Rectal smooth muscle tissue (tissue), 1 donor: ENCODE results near the gene NDST1.
A peak's percentile ranks its signal among the peaks of the same experiment; 100 is the strongest.

Experiments
- H3K27ac ChIP-seq: one replicate; pipeline ENCODE4 v1.7.0; 2013; ENCODE audit warnings: low read depth, low read length, inconsistent platforms
- H3K27me3 ChIP-seq: one replicate; pipeline ENCODE4 v1.7.0; 2013; ENCODE audit warnings: low read length; ENCODE audit not compliant: control insufficient read depth, insufficient read depth
- H3K36me3 ChIP-seq: one replicate; pipeline ENCODE4 v1.7.0; 2013; ENCODE audit warnings: low read length; ENCODE audit not compliant: control insufficient read depth, insufficient read depth
- H3K4me1 ChIP-seq: one replicate; pipeline ENCODE4 v1.7.0; 2013; ENCODE audit warnings: low read length; ENCODE audit not compliant: control insufficient read depth, insufficient read depth
- H3K4me3 ChIP-seq: one replicate; pipeline ENCODE4 v1.7.0; 2013; ENCODE audit warnings: low read length
- H3K9ac ChIP-seq: one replicate; pipeline ENCODE4 v1.7.0; 2013; ENCODE audit warnings: low read length

The NDST1 gene

DNA sequence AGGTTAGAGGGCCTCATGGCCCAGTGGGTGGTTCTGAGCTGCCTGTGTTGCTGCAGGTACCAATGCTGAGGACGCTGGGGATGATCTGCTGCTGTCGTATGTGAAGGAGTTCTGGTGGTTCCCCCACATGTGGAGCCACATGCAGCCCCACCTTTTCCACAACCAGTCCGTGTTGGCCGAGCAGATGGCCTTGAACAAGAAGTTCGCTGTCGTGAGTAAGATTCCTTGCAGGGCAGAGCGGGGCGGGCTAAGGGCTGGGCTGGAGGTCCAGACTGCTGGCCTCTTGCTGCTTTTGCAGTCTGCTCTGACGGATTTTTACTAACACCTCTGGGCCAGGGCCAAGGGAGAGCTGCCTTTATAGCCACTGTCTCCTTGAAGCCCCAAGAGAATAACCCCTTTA is 26.9 kb downstream of the NDST1 start:
- H3K27ac ChIP-seq = no peak overlapping the region
- peaks cover 27% of the 10 kb centered on the region for H3K36me3 ChIP-seq
- no peak overlapping the region for H3K4me3 ChIP-seq
- no peaks in the 10 kb centered on the region for H3K4me1 ChIP-seq
- H3K9ac ChIP-seq = no peak overlapping the region
- no peaks in the 10 kb centered on the region for H3K27me3 ChIP-seq

DNA sequence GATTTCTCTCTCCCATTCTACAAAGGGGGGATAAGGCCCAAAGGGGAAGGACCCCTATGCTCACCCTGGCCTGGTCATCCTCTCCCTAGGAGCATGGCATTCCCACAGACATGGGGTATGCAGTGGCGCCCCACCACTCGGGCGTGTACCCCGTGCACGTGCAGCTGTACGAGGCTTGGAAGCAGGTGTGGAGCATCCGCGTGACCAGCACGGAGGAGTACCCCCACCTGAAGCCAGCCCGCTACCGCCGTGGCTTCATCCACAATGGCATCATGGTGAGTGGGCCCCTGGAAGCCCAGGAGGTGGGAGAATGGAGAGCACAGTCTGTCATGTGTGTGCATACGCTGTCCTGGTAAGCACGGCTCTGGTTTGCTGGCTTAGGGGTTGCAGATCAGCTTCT is 27.7 kb downstream of the NDST1 start:
- H3K4me3 ChIP-seq = no peak overlapping the region
- H3K9ac ChIP-seq = no peak overlapping the region
- no peaks in the 10 kb centered on the region for H3K27me3 ChIP-seq
- H3K4me1 ChIP-seq = peaks cover 6% of the 10 kb centered on the region
- H3K27ac ChIP-seq = no peak overlapping the region
- H3K36me3 ChIP-seq = peaks cover 35% of the 10 kb centered on the region

DNA sequence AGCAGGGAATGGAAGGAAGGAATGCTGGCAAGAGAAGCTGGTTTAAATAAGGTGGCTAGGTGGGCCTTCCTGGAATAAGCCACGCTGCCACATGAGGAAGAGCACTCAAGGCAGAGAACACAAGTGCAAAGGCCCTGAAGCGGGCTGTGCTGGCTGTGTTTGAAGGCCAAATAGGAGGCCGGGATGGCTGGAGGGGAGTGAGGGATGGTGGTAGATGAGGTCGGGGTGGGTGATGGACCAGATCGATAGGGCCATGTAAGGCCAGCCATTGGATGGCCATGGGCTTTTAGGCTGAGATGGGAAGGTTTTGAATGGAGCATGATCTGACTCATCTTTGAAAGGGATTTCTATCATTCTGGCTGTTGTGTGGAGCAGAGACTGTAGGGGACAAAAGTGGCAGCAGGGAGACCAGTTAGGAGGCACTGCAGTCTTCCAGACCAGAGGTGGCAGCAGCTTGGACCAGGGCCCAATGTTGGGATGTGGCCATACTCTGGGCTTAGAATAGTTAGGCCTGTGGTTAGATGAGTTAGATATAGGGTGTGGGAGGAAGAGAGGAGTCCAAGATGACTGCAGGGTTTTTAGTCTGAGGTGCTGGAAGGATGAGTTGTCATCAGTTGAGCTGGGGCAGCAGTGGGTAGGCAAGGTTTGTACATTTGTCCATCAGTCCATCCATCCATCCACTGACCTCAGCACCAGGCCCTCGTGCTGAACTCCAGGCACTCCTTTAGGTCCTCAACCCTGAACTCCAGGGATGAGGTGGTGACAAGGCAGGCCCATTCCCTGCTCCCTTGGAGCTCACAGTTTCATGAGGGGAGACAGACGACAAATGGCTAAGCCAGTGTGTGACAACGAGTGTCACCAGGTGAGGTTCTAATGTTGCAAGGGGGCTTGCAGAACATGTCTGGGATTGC is 30.3 kb downstream of the NDST1 start:
- H3K27ac ChIP-seq = no peak overlapping the region
- H3K9ac ChIP-seq = no peak overlapping the region
- peaks cover 43% of the 10 kb centered on the region for H3K36me3 ChIP-seq

DNA sequence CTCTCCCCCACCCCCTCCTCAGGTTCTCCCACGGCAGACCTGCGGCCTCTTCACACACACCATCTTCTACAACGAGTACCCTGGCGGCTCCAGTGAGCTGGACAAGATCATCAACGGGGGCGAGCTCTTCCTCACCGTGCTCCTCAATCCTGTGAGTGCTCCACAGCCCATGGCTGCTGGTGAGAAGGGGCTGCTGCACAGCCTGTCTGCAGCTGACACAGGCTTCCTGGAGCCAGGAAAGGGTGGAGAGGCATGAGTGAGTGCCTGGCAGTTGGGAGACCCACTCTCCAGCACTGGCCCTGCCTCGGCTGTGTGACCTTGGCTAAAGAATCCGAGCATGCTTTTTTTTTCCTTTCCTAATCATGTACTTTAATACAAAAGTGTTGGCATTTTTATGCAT is 31.3 kb downstream of the NDST1 start:
- no peaks in the 10 kb centered on the region for H3K27me3 ChIP-seq
- peaks cover 44% of the 10 kb centered on the region for H3K36me3 ChIP-seq
- no peak overlapping the region for H3K27ac ChIP-seq
- no peak overlapping the region for H3K4me3 ChIP-seq
- H3K4me1 ChIP-seq = peaks cover 14% of the 10 kb centered on the region
- no peak overlapping the region for H3K9ac ChIP-seq

More for the DNA sequence above, 30.3 kb downstream of the NDST1 start:
- H3K4me1 ChIP-seq = peaks cover 14% of the 10 kb centered on the region
- no peaks in the 10 kb centered on the region for H3K27me3 ChIP-seq
- H3K4me3 ChIP-seq = no peak overlapping the region

DNA sequence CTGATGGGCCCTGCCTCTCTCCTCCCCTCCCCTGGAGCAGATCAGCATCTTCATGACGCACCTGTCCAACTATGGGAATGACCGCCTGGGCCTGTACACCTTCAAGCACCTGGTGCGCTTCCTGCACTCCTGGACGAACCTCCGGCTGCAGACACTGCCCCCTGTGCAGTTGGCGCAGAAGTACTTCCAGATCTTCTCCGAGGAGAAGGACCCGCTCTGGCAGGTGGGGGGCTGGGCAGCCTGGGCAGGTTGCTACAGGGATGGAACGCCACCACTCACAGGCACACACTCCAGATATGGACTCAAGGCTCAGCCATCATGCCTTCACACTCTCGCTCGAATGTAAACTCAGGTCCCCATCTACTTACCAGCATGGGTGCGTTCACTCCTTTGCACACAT is 32.1 kb downstream of the NDST1 start:
- H3K4me1 ChIP-seq = peaks cover 14% of the 10 kb centered on the region
- no peak overlapping the region for H3K4me3 ChIP-seq
- H3K27ac ChIP-seq = peak overlapping the region; percentile 76
- H3K36me3 ChIP-seq = peaks cover 38% of the 10 kb centered on the region
- no peak overlapping the region for H3K9ac ChIP-seq
- H3K27me3 ChIP-seq = no peaks in the 10 kb centered on the region

DNA sequence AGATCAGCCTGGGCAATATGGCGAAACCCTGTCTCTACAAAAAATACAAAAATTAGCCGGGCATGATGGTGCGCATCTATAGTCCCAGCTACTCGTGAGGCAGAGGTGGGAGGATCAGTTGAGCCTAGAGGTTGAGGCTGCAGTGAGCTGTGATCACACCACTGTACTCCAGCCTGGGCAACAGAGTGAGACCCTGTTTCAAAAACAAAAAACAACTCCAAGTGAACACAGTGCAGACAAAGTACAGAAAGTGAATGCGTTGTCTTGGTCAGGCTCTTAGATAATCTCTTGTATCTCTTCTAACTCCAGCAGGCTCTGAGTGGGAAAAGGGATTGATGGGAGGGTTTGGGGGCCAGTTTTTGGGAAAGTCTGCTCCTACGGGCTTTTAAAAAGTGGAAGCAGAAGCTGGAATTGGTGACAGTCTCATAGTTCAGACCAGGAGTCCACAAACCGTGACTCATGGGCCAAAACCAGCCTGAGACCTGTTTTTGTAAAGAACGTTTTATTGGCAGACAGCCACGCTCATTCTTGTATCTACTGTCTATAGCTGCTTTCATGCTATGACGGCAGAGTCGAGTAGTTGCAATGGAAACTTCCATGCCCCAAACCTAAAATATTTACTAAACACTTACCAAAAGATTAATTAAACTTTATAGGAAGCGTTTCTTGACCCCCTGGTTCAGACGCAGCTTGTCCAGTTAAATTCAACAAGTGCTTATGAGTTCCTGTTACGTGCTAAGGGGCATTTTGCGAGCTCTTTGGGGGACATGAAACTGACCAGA is 32.9 kb downstream of the NDST1 start:
- Histone ChIP-seq H3K27me3 (no peaks in the 10 kb centered on the region), H3K4me1 (peaks cover 14% of the 10 kb centered on the region), H3K27ac (peak overlapping the region; percentile 76), H3K9ac (no peak overlapping the region), H3K36me3 (peaks cover 30% of the 10 kb centered on the region), H3K4me3 (no peak overlapping the region)

DNA sequence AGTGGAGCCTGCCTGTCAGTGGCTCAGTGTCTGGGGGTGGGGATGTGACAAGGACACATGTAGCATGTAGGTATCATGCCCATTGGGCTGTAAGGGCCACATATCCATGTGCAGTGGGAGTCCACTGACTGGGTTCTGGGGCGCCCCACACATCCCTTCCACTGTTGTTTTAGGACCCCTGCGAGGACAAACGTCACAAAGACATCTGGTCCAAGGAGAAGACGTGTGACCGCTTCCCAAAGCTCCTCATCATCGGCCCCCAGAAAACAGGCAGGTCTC is 33.4 kb downstream of the NDST1 start:
- no peaks in the 10 kb centered on the region for H3K27me3 ChIP-seq
- no peak overlapping the region for H3K4me3 ChIP-seq
- peaks cover 29% of the 10 kb centered on the region for H3K36me3 ChIP-seq
- H3K27ac ChIP-seq = peak overlapping the region; percentile 76
- H3K9ac ChIP-seq = no peak overlapping the region
- H3K4me1 ChIP-seq = peaks cover 14% of the 10 kb centered on the region

DNA sequence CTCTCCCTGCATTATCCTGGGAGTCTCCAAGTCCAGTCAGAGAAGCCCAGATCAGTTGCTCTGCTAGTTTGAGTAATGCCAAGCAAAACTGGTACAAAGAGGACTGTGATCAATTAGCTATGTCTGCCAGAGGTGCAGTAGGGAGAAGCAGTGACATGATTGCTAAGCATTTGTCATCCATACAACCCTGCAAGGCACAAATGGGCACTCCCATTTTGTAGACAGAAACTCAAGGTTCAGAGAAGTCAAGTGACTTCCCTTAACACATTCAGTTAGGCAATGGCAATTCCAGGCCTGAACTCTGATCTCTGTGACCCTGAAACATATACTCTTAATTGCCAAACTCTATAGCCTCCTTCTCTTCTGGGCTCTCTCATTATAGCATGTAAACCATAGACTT is 34.0 kb downstream of the NDST1 start:
- H3K4me1 ChIP-seq = peaks cover 14% of the 10 kb centered on the region
- no peak overlapping the region for H3K9ac ChIP-seq
- H3K36me3 ChIP-seq = peaks cover 29% of the 10 kb centered on the region
- no peak overlapping the region for H3K4me3 ChIP-seq
- H3K27me3 ChIP-seq = no peaks in the 10 kb centered on the region
- peak overlapping the region; percentile 76 for H3K27ac ChIP-seq

DNA sequence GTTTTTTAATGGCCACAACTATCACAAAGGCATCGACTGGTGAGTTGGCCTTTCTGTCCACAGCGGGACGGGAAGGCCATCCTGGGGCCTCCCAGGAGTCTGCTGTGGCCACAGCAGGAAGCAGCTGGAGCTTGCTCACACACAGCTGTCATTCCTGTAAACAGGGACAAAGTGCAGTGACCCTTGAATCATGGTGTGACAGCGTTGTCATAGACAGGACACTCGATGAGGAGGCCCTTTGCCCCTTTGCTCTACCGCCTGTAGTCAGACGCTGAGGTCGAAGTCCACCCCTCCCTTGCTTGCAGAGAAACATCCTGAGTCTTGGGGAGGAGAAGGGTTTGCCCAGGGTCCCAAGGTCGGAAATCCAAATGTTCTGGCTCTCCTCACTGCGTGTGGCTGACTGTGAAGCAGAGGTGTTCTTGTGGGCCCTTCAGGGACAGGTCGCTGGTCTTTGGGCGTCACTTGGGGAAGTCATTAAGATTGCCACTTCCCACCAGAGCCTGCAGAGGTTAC is 35.1 kb downstream of the NDST1 start:
- Histone ChIP-seq H3K4me1 (peaks cover 14% of the 10 kb centered on the region), H3K27ac (no peak overlapping the region), H3K27me3 (no peaks in the 10 kb centered on the region), H3K9ac (no peak overlapping the region), H3K36me3 (peaks cover 36% of the 10 kb centered on the region), H3K4me3 (peak overlapping the region; percentile 10)

DNA sequence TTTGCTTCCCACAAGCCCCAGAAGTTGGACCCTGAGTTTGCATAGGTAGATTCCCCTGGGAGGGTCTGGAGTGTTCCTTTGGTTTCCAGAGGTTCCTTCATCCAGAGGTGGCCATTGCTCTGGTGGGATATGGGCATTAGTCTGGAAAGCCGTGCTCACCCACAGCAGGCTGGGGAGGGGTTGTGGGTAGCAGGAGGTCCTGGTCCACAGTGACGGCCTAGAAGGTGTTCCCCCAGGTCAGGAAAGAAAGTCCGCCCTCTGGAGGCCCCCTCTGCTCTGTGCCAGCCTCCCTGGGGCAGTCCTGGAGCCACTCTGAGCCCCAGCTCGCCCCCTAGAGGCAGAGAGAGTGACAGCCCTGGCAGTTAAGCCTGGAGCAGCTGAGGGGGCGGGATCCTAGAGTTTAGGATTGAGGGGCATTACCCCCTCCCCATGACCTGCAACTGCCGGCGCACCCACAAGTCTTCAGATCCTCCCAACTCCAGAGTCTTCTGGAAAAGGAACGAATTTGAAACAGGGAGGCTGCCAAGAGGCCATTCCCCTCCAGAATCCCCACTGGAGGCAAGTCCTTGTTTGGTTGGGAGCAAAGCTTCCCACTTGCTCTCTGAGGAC is 36.8 kb downstream of the NDST1 start:
- Histone ChIP-seq H3K36me3 (peaks cover 31% of the 10 kb centered on the region), H3K4me1 (peaks cover 14% of the 10 kb centered on the region), H3K9ac (no peak overlapping the region), H3K27me3 (no peaks in the 10 kb centered on the region), H3K27ac (no peak overlapping the region), H3K4me3 (no peak overlapping the region)

DNA sequence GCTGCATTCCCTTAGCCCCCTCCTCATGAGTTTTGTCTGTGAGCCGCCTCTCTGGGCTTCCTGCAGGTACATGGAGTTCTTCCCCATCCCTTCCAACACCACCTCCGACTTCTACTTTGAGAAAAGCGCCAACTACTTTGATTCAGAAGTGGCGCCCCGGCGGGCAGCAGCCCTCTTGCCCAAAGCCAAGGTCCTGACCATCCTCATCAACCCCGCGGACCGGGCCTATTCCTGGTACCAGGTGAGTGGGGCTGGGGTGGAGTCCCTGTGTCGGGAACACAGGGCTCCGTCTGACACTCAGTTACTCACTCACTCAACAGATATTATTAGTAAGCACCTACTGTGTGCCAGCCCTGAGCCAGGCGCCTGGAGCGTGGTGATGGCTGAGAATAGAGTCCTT is 37.3 kb downstream of the NDST1 start:
- Histone ChIP-seq H3K9ac (no peak overlapping the region), H3K4me1 (peaks cover 12% of the 10 kb centered on the region), H3K4me3 (no peak overlapping the region), H3K27me3 (no peaks in the 10 kb centered on the region), H3K36me3 (peaks cover 26% of the 10 kb centered on the region), H3K27ac (no peak overlapping the region)

DNA sequence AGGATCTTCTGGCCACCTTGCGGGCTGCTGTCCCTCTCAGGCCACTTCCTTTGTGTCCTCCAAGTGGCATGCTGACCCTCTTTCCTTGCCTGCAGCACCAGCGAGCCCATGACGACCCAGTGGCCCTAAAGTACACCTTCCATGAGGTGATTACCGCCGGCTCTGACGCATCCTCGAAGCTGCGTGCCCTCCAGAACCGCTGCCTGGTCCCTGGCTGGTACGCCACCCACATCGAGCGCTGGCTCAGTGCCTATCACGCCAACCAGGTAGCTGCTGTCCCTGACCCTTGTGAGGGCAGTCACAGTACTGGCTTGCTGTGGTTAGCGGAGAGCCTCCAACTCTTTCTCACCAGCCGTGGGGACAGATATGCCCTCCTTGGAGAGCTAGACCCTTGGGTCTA is 40.2 kb downstream of the NDST1 start:
- Histone ChIP-seq H3K4me3 (no peak overlapping the region), H3K27me3 (no peaks in the 10 kb centered on the region), H3K36me3 (peaks cover 21% of the 10 kb centered on the region), H3K27ac (no peak overlapping the region), H3K4me1 (no peaks in the 10 kb centered on the region), H3K9ac (no peak overlapping the region)
